Muscle of back (tissue), 11 donors: ENCODE measurements around the gene STRIP2. TPM values are rescaled to one million over a fixed set of nuclear protein-coding genes. Genes with fewer than 3 reads are reported as not detected.
"Not testable (repeated sequence)": the region's sequence is repeated elsewhere in the genome, so short reads cannot be mapped to it uniquely, and the experiment has no call there.

Experiments used
- DNase-seq, 3 donors: peaks; one replicate each; pipeline versions ENCODE4 v3.0.0 to v3.0.0-alpha.2; 2013
- polyA plus RNA-seq, 10 donors: library from polyadenylated mRNA; unstranded; fragments of 120-200 nt; gene quantifications; one replicate each; pipeline ENCODE4 v1.2.1, GENCODE V29; 2013; ENCODE audit not compliant: insufficient read length in 10 of 10

The STRIP2 gene
- polyA plus RNA-seq, 10 donors, result 4.2 to 9.7 (median 6.4) TPM

DNA sequence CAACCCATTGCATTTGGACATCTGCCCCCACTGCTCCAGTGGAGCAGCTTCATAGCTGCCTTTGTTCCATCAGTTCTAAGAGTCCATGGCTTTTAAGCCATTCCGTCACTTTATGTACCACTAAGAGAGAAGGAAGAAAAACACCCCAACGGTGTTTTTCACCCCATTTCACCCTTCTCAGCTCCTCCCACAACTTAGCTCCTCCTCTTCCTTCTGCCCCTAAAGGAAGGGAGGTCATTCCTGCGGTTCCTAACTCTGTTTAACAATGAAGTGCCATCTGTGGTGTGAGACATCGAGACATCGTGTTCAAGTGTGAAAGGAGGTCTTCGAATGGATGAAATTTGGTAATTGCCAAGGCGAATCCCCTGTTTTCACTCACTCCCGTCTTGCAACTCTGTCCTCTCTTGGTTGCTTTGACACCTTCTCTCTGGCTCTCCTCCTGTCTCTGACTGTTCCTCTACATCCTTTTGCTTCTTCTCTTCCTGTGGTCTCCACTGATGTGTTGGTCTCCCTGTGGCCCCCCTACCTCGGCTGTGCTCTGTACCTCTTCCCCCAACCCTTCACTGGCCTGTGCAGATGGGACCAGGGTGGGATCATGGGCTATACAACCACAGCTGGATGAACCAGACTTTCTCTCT lies 91.1 kb downstream of the STRIP2 start:
- DNase-seq, result no peak

- DNase-seq, result no peak
These were observed 95.4 kb downstream of the STRIP2 start for GRCh38 chr7:129529643-129530042.

DNA sequence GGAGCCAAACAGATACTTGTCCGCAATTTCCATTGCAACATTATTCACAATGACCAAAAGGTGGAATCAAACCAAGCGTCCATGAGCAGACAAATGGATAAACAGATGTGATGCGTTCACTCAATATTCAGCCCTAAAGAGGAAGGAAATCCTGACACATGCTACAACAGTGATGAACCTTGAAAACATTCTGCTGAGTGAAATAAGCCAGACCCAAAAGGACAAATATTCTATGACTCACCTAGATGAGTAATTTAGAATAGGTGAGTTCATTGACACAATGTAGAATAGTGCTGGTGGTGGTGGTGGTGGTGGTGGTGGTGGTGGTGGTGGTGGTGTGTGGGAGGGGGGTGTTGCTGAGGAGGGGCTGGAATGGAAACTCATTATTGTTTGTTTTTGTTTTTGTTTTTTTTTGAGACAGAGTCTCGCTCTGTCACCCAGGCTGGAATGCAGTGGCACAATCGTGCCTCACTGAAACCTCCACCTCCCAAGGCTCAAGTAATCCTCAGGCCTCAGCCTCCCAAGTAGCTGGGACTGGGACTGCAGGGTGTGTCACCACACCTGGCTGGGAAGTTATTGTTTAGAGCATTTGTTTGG lies 96.7 kb downstream of the STRIP2 start:
- peak in 2 of 3 donors; percentile 21 to 52 for DNase-seq

DNA sequence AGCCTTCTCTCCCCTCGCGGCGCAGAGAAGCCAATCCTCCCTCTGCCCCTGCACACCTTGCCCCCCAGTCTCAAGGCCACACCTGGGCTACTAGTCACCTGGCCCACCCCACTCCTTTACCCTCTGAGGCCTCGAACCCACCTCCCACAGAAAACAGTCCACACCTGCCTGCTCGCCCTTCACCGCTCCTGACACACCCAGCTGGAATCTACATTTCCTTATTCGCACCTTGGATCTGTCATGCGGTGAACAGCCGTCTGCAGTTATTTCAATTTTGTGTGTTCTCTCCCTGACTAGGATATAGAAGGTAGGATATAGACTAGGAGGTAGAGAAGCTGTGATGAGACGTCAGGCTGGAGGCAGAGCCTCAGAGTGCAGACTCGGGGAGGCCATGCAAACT lies 97.5 kb downstream of the STRIP2 start:
- no peak for DNase-seq

- no peak for DNase-seq
These were observed 98.1 kb downstream of the STRIP2 start for GRCh38 chr7:129532375-129532774.

GRCh38 chr7:129534558-129535274 lies 100.5 kb downstream of the STRIP2 start:
- not testable (repeated sequence) for DNase-seq

DNA sequence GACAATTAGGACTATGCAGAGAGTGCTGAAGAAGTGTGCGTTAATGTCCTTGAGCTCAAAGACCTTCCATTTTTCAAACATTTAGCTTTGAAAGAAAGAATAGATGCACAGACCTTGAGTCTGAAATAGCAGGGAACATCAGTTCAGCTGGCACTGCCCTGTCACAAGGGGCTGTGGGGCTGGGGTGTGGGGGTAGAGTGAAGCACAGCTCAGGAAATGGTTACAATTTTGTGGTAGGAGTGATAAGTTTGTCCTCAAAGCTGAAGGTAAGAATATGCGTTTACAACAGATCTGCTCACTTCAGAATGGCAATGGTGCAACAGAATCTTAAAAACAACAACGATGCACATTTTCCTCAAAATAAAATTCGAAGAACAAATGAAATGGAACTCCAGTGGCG lies 101.7 kb downstream of the STRIP2 start:
- DNase-seq, result no peak

- no peak for DNase-seq
These were observed 102.1 kb downstream of the STRIP2 start for GRCh38 chr7:129536323-129536722.

Other genes starting within 250 kb of the STRIP2 start
- 10 to 100 TPM; 36.7 to 64.5 (median 42.1) TPM for gene SMO, start 245.8 kb upstream of the STRIP2 start, polyA plus RNA-seq
- 10 to 100 TPM; 10.6 to 19.7 (median 15.6) TPM for gene AHCYL2, start 209.4 kb upstream of the STRIP2 start, polyA plus RNA-seq
- gene SMKR1, start 68.1 kb downstream of the STRIP2 start, polyA plus RNA-seq, result under 1 TPM in 4 of 10 donors, not detected in 6; 0.24 to 0.79 (median 0.53) TPM
- 10 to 100 TPM; 11.1 to 17.3 (median 13.4) TPM for gene NRF1, start 177.3 kb downstream of the STRIP2 start, polyA plus RNA-seq